ENCODE results near the gene PRKAG3. TPM values are rescaled to one million over a fixed set of nuclear protein-coding genes. Genes with fewer than 3 reads are reported as not detected.

Gene PRKAG3
- total RNA-seq, 4 donors from 2014 or later = 0.32 TPM; not detected in 3

DNA sequence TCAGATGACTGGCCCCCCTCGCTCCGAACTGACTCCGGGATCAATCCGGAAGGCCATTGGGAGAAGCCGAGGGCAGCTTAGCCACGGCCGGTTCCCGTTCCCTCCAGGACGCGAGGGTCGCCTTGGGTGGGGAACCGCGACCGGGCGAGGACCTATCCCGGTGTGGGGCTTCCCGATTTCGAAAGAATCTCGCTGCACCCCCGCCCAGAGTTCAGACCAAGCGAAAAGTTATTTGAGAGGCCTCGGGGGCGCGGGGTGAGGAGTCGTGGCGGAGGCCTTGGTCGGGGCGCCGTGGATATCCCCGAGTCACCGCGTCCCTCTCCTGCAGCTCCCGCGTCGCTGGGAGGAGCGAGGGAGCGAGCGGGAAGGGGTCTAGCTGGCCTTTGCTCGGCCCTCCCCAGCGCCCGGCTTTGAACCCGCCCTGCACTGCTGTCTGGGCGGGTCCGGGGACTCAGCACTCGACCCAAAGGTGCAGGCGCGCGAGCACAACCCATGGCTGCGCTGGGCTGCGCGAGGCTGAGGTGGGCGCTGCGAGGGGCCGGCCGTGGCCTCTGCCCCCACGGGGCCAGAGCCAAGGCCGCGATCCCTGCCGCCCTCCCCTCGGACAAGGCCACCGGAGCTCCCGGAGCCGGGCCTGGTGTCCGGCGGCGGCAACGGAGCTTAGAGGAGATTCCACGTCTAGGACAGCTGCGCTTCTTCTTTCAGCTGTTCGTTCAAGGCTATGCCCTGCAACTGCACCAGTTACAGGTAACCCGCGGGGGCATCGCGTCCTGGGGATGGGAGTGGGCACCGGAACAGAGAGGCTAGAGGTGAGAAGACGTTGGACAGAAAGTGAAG, 49.7 kb downstream of the PRKAG3 start, which contains the start of gene CYP27A1:
Gene CYP27A1, plus strand, starts transcription at position 457 of the 837 bp plus-strand sequence. Its CDS starts 36 bp downstream, at position 493.
- peak in 1 of 2 donors; percentile 88 for DNase-seq (ENCODE audit: low spot score in 2 of 2)
- WGBS, 2 donors = 22 to 34% methylated on average over 47 to 68 of the region's 76 CpGs
- peak within 1 kb of the TSS; percentile 70 for H3K4me3 ChIP-seq (ENCODE audit: low read depth, poor library complexity, severe bottlenecking)
- TF ChIP-seq CTCF (IDR thresholded peaks at IDR 0.05) (no peak), POLR2A (IDR thresholded peaks at IDR 0.05) (no peak)
- intact Hi-C loops (cut with DNase I; ENCODE audit: low total_unique reads) = no loop called here

DNA sequence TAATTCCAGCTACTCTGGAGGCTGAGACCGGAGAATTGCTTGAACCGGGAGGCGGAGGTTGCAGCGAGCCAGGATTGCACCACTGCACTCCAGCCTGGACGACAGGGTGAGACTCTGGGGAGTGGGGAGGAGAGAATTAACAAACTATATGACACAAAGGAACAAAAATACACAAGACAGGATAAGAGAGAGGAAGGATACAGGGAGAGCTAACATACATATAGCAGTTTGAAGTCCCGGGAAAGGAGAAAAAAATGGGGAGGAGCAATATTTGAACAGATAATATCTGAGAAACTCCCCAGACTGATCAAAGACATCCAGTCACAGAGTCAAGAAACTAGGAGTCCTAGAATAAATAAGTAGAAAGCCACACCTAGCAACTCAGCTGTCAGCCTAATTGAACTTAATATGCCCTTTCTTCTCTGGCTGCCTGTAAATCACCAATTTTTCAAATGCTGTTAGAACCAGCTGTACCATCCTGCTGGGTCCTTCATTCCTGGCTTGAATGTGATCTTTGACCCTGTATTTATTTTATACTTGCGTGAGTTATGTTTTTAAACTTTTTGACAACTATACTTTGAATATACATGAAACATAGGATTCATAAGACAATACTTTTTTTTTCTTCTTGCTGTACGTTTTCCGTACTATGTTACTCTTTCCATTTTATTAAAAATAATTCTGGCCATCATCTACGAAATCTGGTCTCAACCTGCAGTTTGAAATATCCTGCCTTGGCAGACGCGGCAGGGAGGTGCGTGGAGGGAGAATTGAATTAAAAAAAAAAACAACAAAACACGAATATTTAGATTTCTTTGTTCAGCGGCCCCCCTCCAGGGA, 50.5 kb downstream of the PRKAG3 start:
- DNase-seq (ENCODE audit: low spot score in 2 of 2) = no peak
- peak overlapping the region; percentile 70 for H3K4me3 ChIP-seq (ENCODE audit: low read depth, poor library complexity, severe bottlenecking)
- intact Hi-C loops (cut with DNase I; ENCODE audit: low total_unique reads) = no loop called here
- 25 to 29% methylated on average over 15 of the region's 15 CpGs for WGBS, 2 donors
- TF ChIP-seq POLR2A (IDR thresholded peaks at IDR 0.05) (no peak), CTCF (IDR thresholded peaks at IDR 0.05) (no peak)

DNA sequence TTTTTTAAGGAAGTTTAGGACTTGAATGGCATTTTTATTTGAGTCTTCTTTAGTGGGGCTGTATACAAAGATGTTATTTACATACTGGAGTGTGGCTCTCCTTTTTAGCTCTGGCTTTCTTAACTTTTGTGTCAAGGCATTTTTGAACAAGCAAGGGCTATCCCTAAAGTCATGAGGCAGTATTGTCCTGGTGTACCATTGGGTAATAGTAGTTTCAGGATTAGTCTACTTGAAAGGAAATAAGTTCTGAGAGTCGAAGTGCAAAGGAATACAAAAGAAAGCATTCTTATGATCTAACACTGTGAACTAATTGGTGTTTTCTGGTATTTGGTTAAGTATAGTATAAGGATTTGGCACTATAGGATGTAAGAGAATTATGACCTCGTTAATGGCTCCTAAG, 51.6 kb downstream of the PRKAG3 start:
- TF ChIP-seq POLR2A (IDR thresholded peaks at IDR 0.05) (no peak), CTCF (IDR thresholded peaks at IDR 0.05) (no peak)
- H3K4me3 ChIP-seq (ENCODE audit: low read depth, poor library complexity, severe bottlenecking) = no peak overlapping the region
- 76 to 86% methylated on average over 2 of the region's 2 CpGs for WGBS, 2 donors
- DNase-seq (ENCODE audit: low spot score in 2 of 2) = no peak
- intact Hi-C loops (cut with DNase I; ENCODE audit: low total_unique reads) = no loop called here

GRCh38 chr2:218777276-218777990, 54.2 kb downstream of the PRKAG3 start:
- no peak for DNase-seq (ENCODE audit: low spot score in 2 of 2)
- intact Hi-C loops (cut with DNase I; ENCODE audit: low total_unique reads) = no loop called here
- WGBS, 2 donors = 95 to 96% methylated on average over 9 of the region's 9 CpGs
- no peak for TF ChIP-seq CTCF (IDR thresholded peaks at IDR 0.05)
- TF ChIP-seq POLR2A (IDR thresholded peaks at IDR 0.05) = no peak
- no peak overlapping the region for H3K4me3 ChIP-seq (ENCODE audit: low read depth, poor library complexity, severe bottlenecking)

DNA sequence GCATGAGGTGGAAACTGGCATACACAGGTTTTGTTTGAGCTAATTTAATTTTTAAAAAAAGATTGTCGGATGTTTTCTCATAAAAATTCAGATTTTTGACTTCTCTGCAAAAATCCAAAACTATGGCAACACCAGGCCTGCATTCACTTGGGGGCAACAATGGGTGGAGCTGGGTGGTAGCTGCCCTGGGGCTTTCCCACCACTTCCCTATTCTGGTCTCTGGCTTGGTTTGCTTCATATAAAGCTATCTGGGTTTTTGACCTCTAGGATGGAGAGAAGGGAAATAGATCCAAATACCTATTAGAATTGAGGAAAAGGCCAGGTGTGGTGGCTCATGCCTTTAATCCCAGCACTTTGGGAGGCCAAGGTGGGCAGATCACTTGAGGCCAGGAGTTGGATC, 55.1 kb downstream of the PRKAG3 start:
- intact Hi-C loops (cut with DNase I; ENCODE audit: low total_unique reads) = no loop called here
- TF ChIP-seq POLR2A (IDR thresholded peaks at IDR 0.05) (no peak), CTCF (IDR thresholded peaks at IDR 0.05) (no peak)
- no peak for DNase-seq (ENCODE audit: low spot score in 2 of 2)
- no peak overlapping the region for H3K4me3 ChIP-seq (ENCODE audit: low read depth, poor library complexity, severe bottlenecking)
- 95 to 100% methylated on average over 1 of the region's 1 CpG for WGBS, 2 donors
